ENCODE data around the gene TPCN2. TPM values are rescaled to one million over a fixed set of nuclear protein-coding genes. Genes with fewer than 3 reads are reported as not detected.
A peak's percentile ranks its signal among the peaks of the same experiment; 100 is the strongest.
"Not testable (repeated sequence)": the region's sequence is repeated elsewhere in the genome, so short reads cannot be mapped to it uniquely, and the experiment has no call there.

Gene TPCN2
- 10 to 100 TPM in 1 of 2 donors, 1 to 10 TPM in 1; 8.7 to 13.9 TPM for total RNA-seq

DNA sequence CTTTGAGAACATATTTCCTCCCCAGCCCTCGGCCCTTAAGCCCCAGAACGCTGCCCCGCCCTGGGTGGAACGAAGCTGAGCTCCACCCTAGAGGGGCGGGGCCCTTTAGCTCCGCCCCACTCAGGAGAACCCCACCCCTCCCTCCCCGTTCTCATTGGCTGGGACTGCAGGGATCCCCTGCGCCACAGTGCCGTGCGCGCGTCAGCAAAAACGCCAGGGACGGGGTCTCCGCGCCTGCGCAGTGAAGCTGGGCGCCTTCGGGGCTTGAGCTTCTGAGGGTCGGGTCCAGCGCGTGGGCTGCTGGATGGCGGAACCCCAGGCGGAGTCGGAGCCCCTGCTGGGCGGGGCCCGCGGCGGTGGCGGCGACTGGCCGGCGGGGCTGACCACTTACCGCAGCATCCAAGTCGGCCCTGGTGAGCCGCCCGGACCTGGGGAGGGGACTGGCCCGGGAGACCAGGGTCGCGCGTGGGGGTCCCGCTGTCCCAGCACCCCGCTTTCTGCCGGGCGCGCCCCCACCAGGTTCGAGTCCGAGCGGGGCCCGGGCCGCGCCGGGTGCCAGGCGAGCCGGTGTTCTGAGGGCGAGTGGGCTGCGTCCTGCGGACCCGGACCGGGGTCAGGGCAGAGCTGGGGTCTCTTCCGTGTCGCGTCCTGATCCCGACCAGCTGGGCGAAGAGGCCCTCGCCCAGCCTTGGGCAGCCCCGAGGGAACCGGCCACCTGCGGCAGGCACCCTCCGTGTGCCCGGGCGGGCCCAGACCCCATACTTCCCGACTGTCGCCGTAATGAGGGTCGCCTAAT, at the start of gene TPCN2:
Gene TPCN2 (plus strand): TSS at position 239 of the 796 bp plus-strand sequence. CDS start 66 bp downstream, at position 305.
- Mint-ChIP-seq H3K36me3 (no peaks in the 10 kb centered on the region), H3K27ac (peak within 1 kb of the TSS; percentile 82 to 86)
- DNase-seq (ENCODE audit: low spot score in 2 of 2) = peak; percentile 90 to 92

DNA sequence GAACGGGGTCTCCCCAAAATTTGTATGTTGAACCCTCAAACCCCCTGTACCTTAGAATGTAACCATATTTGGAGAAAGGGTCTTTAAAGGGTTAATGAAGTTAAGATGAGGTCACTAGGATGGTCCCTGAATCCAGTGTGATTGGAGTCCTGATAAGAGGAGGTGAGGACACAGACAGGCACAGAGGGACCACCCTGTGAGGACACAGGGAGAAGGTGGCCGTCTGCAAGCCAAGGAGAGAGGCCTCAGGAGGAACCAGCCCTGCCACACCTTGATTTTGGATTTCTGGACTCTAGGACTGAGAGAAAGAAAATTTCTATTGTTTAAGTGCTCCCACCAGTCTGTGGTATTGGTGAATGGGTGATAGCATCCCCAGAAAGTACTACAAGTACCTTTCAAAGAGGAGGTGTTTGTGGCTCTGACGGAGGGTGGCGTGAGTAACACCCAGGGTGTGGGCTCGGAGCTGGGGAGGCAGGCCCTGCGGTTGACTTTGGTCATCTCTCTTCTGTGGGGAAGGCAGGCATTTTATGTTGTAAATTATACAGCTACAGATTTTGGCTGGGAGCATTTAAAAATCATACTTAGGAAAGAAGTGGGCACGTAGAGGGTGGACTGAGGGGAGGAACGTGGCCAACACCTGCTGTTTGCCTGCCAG, 49.5 kb upstream of the TPCN2 start:
- no peaks in the 10 kb centered on the region for H3K36me3 Mint-ChIP-seq
- no peak overlapping the region for H3K27ac Mint-ChIP-seq
- ATAC-seq (no peak), DNase-seq (ENCODE audit: low spot score in 2 of 2) (peak in 1 of 2 donors; percentile 25)
- H3K9me3 Mint-ChIP-seq = no peaks in the 10 kb centered on the region

More for the DNA sequence above, at the start of gene TPCN2:
- peak; percentile 97 to 100 for ATAC-seq
- no peaks in the 10 kb centered on the region for H3K9me3 Mint-ChIP-seq

DNA sequence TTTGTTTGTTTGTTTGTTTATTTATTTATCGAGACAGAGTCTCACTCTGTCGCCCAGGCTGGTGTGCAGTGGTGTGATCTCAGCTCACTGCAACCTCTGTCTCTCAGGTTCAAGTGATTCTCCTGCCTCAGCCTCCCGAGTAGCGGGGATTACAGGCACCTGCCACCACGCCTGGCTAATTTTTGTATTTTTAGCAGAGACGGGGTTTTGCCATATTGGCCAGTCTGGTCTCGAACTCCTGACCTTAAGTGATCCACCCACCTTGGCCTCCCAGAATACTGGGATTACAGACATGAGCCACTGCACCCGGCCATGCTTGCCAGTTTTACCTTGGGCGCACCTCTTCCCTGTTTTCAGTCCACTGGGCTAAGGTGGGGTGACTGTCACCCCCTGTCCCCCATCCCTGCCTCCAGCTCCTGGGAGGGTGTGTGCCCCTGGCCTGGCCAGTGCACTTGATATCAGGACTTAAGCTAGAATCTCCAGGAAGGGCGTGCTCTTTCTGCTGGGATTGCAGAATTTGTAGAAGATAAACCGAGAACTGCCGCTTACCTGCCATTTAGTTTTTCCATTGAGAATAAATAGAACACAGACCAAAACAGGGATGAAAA, 48.9 kb upstream of the TPCN2 start:
- peak in 1 of 2 donors; percentile 18 for DNase-seq (ENCODE audit: low spot score in 2 of 2)
- H3K27ac Mint-ChIP-seq, ATAC-seq, H3K9me3 Mint-ChIP-seq, H3K36me3 Mint-ChIP-seq: not testable (repeated sequence)

DNA sequence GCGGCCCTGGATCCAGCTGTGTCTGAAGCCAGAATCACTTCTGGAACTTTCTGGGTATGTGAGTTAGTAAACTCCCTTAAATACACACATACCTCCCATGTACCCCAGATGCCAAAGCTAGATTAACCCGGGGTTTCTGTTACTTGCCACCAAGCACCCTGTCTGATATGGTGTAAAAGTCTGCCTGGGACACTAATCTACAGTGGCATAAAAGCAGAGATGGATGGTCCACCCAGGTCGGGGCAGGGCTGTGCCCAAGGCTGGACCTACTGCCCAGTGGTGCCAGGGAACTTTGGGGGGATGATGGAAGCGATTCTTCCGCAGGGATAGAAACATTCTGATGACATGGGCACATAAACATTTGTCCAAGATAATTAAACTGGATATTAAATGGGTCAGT, 48.3 kb upstream of the TPCN2 start:
- Mint-ChIP-seq H3K36me3 (no peaks in the 10 kb centered on the region), H3K27ac (no peak overlapping the region), H3K9me3 (no peaks in the 10 kb centered on the region)
- DNase-seq (ENCODE audit: low spot score in 2 of 2) (peak in 1 of 2 donors; percentile 7), ATAC-seq (no peak)

DNA sequence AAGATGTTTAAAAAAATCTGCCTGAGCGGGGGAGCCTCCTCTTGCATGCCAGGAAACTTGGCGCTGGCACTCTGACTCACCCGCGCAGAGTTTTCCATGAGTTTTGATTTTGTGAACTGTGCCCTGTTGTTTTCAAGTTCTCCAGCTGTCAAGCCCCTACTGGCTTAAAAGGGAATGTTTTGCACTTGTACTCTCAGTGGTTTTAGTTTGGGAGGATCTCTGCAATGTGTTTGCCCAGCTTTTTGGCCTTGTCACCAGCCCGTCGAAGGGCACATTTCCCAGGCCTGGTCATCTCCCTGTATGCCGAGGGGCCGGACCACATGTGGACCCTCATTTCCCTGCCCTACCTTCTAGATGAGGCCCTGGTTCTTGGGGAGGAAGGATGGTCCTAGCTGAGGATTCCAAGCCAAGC, 47.9 kb upstream of the TPCN2 start:
- DNase-seq (ENCODE audit: low spot score in 2 of 2) (no peak), ATAC-seq (no peak)
- H3K36me3 Mint-ChIP-seq = no peaks in the 10 kb centered on the region
- no peaks in the 10 kb centered on the region for H3K9me3 Mint-ChIP-seq
- H3K27ac Mint-ChIP-seq = no peak overlapping the region

DNA sequence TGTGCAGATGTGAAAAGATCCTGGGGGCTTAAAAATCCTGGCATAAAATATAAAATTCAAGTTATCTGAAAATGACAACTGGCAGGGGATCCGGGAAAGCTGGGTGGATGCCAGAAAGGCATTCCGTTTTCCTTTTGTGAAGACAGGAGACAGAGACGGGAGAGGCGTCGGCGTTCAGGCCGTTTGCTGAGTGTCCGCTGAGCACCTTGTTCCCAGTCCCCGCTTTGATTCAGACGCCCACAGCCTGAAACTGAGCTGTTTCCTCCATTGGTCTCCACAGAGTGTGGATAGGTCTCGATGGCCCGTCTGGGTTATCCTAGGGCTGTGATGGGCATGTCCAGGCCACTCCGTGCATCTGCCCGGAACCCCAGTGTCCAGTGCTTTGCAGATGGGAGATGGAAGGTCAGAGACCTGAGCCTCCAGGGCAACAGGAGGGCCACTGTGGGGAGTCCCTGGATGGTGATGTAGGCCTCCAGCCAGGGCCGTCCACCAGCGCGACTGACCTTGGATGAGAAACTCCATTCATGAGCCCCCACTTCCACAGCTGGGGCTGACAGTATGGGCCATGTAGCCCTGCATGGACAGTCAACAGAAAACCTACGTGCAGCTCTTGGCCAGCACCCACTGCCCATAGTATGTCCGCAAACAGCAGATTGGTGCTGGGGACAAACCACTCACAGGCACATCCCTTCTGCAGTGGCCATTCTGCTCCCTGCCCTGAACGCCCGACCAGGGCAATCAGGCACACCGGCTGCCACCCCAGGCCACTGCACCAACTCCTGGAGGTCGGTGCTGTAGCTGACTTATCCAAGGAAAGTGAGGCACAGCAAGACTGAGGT, 47.3 kb upstream of the TPCN2 start:
- Mint-ChIP-seq H3K27ac (no peak overlapping the region), H3K36me3 (no peaks in the 10 kb centered on the region), H3K9me3 (no peaks in the 10 kb centered on the region)
- DNase-seq (ENCODE audit: low spot score in 2 of 2) (peak in 1 of 2 donors; percentile 42), ATAC-seq (no peak)

DNA sequence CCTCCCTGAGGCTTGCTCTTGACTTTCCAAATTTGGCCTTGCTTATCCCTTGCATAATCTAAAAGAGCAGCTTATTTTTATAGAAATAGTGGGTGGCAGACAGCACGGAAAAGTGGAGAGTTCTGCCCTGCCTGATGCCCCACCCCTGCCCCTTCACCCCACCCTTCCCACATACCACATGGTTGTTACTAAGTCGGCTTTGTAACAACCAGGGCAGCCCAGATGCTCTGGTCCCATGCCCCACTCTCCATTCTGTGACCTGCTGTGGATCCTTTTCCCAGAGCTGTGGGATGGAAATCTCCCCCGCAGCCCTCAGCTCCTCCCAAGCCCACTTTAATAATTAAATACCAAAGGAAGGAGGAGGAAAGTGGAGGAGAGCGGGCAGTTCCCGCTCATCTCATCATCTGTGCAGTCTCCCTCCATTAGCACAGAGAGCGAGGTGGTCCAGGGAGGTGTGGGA, 46.6 kb upstream of the TPCN2 start:
- no peaks in the 10 kb centered on the region for H3K9me3 Mint-ChIP-seq
- no peak for ATAC-seq
- H3K27ac Mint-ChIP-seq = no peak overlapping the region
- DNase-seq (ENCODE audit: low spot score in 2 of 2) = peak in 1 of 2 donors; percentile 4
- no peaks in the 10 kb centered on the region for H3K36me3 Mint-ChIP-seq

DNA sequence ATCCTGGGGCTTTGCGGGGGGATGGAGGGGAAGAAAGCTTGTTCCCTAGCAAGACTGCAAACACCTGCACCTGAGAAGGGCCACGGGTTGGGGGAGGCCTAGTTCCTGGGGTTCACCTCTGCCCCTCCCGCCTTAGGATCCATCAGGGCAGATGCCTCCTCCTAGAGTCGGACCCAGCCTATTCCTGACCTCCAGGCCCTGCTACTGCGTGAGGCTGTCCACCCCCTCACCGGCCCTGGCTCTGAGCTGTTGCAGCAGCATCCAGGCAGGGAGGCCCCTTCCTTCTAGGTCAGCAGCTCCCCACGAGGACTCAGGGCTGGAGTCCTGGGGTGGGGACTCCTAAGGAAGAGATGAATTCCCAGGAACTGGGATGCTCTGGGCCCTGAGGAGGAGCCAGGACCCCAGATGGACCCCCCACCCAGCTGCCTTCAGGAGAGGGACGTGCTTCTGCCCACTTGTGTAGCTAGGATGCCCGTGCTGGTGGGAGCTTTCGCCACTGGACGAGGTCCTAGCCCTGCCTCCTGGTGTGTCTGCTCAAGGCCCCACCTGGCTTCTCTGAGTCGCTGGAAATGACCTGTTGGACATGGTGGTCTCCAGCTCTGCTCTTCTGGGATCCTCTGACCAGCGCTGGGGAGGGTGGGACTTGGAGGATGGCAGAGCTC, 46.0 kb upstream of the TPCN2 start:
- Mint-ChIP-seq H3K36me3 (no peaks in the 10 kb centered on the region), H3K9me3 (no peaks in the 10 kb centered on the region), H3K27ac (no peak overlapping the region)
- ATAC-seq (no peak), DNase-seq (ENCODE audit: low spot score in 2 of 2) (peak in 1 of 2 donors; percentile 43)

DNA sequence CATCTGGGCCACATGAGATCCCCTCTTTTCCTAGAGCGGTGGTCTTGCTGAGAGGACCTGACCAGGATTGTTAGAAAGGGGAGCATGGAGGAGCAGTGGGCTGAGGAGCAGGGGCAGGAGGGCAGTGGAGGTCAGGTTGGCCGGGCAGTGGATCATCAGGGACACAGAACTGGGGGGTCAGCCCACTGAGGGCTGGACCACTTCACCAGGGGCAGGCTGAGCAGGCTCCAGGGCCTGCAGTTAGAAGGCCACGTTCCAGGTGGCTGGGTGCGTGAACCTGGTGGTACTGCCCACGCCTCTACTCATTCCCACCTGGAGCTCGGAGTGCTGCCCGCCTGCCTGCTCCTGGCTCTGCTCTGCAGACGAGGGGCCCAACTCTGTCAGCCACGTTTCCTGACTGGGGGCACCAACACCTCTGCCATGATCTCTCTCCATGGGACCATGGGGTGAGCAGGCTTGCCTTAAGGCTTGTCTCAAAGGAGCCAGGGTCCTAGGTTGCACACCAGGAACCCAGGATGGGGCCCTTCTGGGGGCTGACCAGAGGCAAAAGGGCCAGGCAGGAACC, 45.3 kb upstream of the TPCN2 start:
- Mint-ChIP-seq H3K36me3 (no peaks in the 10 kb centered on the region), H3K9me3 (no peaks in the 10 kb centered on the region), H3K27ac (peak overlapping the region in 1 of 2 donors; percentile 60)
- ATAC-seq (no peak), DNase-seq (ENCODE audit: low spot score in 2 of 2) (peak in 1 of 2 donors; percentile 13)

DNA sequence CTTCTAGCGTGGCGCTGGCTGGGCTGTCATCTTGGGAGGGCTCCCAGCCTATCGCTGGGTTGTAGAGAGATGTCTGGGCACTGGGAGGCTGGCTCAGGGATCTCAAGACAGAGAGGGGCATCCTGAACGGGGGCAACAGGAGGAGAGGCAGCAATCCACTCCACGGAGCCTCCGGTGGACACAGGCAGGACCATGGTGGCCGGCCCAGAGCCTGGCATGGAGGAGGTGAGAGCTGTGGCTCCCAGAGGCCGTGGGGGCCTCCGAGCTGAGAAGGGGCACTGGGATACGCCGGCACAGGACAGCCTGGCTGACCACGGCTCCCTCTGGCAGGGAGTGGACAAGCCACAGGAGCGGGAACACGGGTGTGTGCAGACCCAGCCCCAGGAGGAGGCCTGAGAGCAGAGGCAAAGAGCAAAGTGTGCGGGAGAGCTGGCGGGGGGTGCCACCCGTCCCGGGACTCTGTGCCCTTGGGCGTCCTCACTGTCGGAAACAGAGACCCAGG, 44.8 kb upstream of the TPCN2 start:
- peak in 1 of 2 donors; percentile 44 for DNase-seq (ENCODE audit: low spot score in 2 of 2)
- Mint-ChIP-seq H3K36me3 (no peaks in the 10 kb centered on the region), H3K9me3 (no peaks in the 10 kb centered on the region), H3K27ac (peak overlapping the region in 1 of 2 donors; percentile 60)
- no peak for ATAC-seq

DNA sequence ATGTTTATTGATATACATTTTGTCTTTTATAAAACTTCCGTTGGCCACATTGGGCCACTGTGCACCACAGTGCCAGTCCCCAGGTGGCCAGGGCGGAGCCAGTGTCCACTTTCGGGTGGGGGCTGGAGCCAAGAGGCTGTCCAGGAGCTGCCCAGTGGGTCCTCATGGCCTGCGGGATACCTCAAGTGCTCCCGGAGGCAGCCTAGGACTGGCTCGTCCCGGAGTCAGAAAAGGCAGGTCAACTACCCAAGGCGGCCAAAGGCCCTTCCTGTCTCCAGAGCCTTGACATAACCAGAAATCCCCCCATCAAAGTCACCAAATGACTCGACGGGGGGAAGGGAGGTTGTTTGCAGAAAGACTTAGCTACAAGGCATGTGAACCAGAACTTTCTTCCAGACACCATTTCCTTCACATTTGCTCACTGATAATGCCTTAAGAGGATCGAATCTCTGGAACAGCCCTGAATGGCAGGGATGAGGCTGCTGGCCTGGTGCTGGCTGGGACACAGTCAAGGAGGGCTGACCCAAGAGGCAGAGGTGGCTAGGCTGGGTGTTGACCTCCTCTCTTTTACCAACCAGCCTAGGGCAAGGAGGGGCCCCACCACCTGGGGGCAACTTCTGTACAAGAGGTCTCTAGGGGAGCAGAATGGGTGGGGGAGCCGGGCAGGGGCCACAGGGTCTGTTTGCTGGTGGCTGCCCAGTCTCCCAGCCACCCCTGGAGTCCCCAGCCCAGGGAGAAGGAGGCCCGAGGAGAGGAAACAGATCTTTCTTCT, 44.1 kb upstream of the TPCN2 start:
- no peak for ATAC-seq
- no peaks in the 10 kb centered on the region for H3K36me3 Mint-ChIP-seq
- H3K27ac Mint-ChIP-seq = no peak overlapping the region
- no peaks in the 10 kb centered on the region for H3K9me3 Mint-ChIP-seq
- DNase-seq (ENCODE audit: low spot score in 2 of 2) = peak in 1 of 2 donors; percentile 43

DNA sequence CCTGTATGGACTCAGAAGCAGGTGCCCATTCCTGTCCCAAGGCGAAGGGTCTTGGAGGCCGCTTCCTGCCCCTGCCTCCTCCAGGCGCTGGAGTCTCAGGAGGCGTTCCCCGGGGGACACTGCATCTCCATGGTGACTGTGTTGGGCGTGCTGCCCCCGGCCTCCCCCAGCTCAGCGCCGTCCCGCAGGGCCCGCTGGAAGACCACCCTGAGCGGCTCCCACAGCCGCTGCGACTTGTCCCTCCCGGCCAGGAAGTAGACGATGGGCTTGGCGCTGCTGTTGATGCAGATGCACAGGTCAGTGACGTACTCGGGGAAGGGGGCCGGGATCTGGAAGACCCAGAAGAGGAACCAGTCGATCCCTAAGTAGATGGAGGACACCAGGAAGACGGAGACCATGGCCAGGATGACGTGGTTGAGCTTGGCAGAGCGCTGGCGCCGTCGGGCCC, 43.5 kb upstream of the TPCN2 start:
- H3K27ac Mint-ChIP-seq = no peak overlapping the region
- no peaks in the 10 kb centered on the region for H3K9me3 Mint-ChIP-seq
- DNase-seq (ENCODE audit: low spot score in 2 of 2) (peak in 1 of 2 donors; percentile 39), ATAC-seq (no peak)
- no peaks in the 10 kb centered on the region for H3K36me3 Mint-ChIP-seq

DNA sequence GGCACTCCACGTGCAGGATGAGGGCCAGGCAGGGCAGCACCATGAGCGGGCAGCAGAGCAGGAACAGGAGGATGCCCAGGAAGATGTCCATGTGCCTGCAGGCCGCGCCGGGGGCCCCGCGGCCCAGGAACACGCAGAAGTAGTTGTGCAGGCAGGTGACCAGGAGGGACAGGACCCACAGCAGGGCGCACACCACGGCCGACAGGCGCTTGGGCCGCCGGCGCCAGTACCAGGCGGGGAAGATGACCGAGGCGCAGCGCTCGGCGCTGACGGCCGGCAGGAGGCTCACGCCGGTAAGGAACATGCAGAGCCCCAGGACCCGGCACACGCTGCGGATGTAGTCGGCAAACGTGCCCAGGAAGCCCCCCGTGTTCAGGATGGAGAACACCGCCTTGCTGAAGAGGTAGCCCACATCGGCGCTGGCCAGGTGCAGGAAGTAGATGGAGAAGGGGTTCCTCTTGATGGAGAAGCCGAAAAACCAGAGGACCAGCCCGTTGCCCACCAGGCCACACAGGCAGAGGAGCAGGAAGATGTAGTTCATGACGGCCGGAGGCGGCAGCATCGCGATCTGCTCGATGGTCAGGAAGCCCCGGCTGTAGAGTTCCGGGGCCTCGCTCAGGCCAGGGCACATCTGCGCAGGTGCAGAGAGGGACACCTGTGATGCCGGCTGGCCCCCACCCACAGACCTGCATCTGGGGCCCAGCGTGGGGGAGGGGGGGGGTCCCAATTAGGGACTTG, 42.9 kb upstream of the TPCN2 start:
- ATAC-seq (no peak), DNase-seq (ENCODE audit: low spot score in 2 of 2) (peak in 1 of 2 donors; percentile 18)
- Mint-ChIP-seq H3K36me3 (no peaks in the 10 kb centered on the region), H3K27ac (no peak overlapping the region), H3K9me3 (no peaks in the 10 kb centered on the region)

DNA sequence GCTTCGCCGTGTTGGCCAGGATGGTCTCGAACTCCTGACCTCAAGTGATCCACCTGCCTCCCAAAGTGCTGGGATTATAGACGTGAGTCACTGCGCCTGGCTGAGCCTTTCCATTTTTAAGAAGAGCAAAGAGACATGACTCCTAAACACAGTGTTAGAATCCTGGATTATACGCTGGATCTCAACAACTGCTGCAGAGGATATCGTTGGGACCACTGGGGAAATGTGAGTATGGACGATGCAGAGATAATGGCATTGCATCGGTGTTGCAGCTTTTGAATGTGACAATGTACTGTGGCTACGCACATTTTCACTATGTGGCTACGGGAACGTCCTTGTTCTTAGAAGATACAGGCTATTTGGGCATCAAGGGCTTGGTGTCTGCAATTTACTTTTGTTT, 41.9 kb upstream of the TPCN2 start:
- H3K36me3 Mint-ChIP-seq = no peaks in the 10 kb centered on the region
- no peak for ATAC-seq
- H3K9me3 Mint-ChIP-seq = no peaks in the 10 kb centered on the region
- no peak overlapping the region for H3K27ac Mint-ChIP-seq
- peak in 1 of 2 donors; percentile 0 for DNase-seq (ENCODE audit: low spot score in 2 of 2)
